HepG2 (cell line): ENCODE measurements around the gene RAPGEF5. TPM values are rescaled to one million over a fixed set of nuclear protein-coding genes. Genes with fewer than 3 reads are reported as not detected.
A peak's percentile ranks its signal among the peaks of the same experiment; 100 is the strongest.

Source experiments
- ATM ChIP-seq: fragments of 450-650 bp; IDR thresholded peaks from 2 replicates; pipeline ENCODE4 v1.7.1; 2017; ENCODE audit warnings: mild to moderate bottlenecking, borderline replicate concordance
- BRCA1 ChIP-seq: sonication (generic); formaldehyde crosslinking; IDR thresholded peaks from 2 replicates; pipeline ENCODE4 v1.4.0; 2020; ENCODE audit warnings: missing genetic modification reagents
- CEBPB ChIP-seq: IDR thresholded peaks from 2 replicates; pipeline ENCODE4 v1.6.1; 2011; ENCODE audit warnings: low read depth, low read length, improper control_type of control experiment, borderline replicate concordance
- E2F2 ChIP-seq: sonication (generic); formaldehyde crosslinking; IDR thresholded peaks from 2 replicates; pipeline ENCODE4 v1.4.0; 2020; ENCODE audit warnings: missing genetic modification reagents, borderline replicate concordance
- GABPB1 ChIP-seq: IDR thresholded peaks from 2 replicates; pipeline ENCODE4 v1.6.1; 2016; ENCODE audit warnings: mild to moderate bottlenecking, missing genetic modification reagents, moderate library complexity, missing compliant biosample characterization
- KDM1A ChIP-seq: IDR thresholded peaks from 2 replicates; pipeline ENCODE4 v1.6.1; 2016; ENCODE audit warnings: missing compliant biosample characterization
- KDM5B ChIP-seq: sonication (generic); formaldehyde crosslinking; IDR thresholded peaks from 2 replicates; pipeline ENCODE4 v1.4.0; 2020; ENCODE audit warnings: missing genetic modification reagents, mild to moderate bottlenecking, borderline replicate concordance
- MAX ChIP-seq: IDR thresholded peaks from 2 replicates; pipeline ENCODE4 v1.6.1; 2012; ENCODE audit warnings: inconsistent platforms
- MBNL3 ChIP-seq: fragments of 250-450 bp; sonication (Bioruptor Pico); conservative IDR thresholded peaks from 2 replicates; pipeline ENCODE4 v1.8.0; 2022; ENCODE audit warnings: mild to moderate bottlenecking, inconsistent platforms
- MED1 ChIP-seq: sonication (generic); formaldehyde crosslinking; IDR thresholded peaks from 2 replicates; pipeline ENCODE4 v1.4.0; 2020; ENCODE audit warnings: missing genetic modification reagents
- SIX4 ChIP-seq: sonication (generic); formaldehyde crosslinking; IDR thresholded peaks from 2 replicates; pipeline ENCODE4 v1.4.0; 2020; ENCODE audit warnings: missing genetic modification reagents
- TSC22D2 ChIP-seq: sonication (generic); formaldehyde crosslinking; IDR thresholded peaks from 2 replicates; pipeline ENCODE4 v1.5.1; 2020; ENCODE audit warnings: missing genetic modification reagents, mild to moderate bottlenecking, borderline replicate concordance
- UBTF ChIP-seq: sonication (generic); formaldehyde crosslinking; IDR thresholded peaks from 2 replicates; pipeline ENCODE4 v1.4.0; 2020; ENCODE audit warnings: mild to moderate bottlenecking, missing genetic modification reagents
- YEATS4 ChIP-seq: sonication (generic); formaldehyde crosslinking; IDR thresholded peaks from 2 replicates; pipeline ENCODE4 v1.4.0; 2020; ENCODE audit warnings: missing genetic modification reagents, borderline replicate concordance
- ZEB1 ChIP-seq: IDR thresholded peaks from 2 replicates; pipeline ENCODE4 v1.6.1; 2012; ENCODE audit warnings: mild to moderate bottlenecking, low read depth, inconsistent platforms; ENCODE audit not compliant: insufficient replicate concordance
- ZNF160 ChIP-seq: sonication (generic); formaldehyde crosslinking; IDR thresholded peaks from 2 replicates; pipeline ENCODE4 v1.8.0; 2022; ENCODE audit warnings: mild to moderate bottlenecking, inconsistent platforms, missing genetic modification reagents
- ZNF446 ChIP-seq: sonication (generic); formaldehyde crosslinking; IDR thresholded peaks from 2 replicates; pipeline ENCODE4 v1.5.0; 2020; ENCODE audit warnings: mild to moderate bottlenecking, missing genetic modification reagents
- ZNF558 ChIP-seq: sonication (generic); formaldehyde crosslinking; IDR thresholded peaks from 2 replicates; pipeline ENCODE4 v1.9.0; 2022; ENCODE audit warnings: mild to moderate bottlenecking, missing genetic modification reagents, borderline replicate concordance
- ZNF598 ChIP-seq: sonication (generic); formaldehyde crosslinking; IDR thresholded peaks from 2 replicates; pipeline ENCODE4 v1.5.1; 2020; ENCODE audit warnings: mild to moderate bottlenecking, missing genetic modification reagents, borderline replicate concordance
- ZNF839 ChIP-seq: sonication (generic); formaldehyde crosslinking; IDR thresholded peaks from 2 replicates; pipeline ENCODE4 v1.4.0; 2020; ENCODE audit warnings: missing genetic modification reagents, mild to moderate bottlenecking, borderline replicate concordance
- polyA plus RNA-seq, 8 experiments: library from polyadenylated mRNA; depleted of rRNA in 3 of 8; stranded (reverse) in 7 of 8; unstranded in 1 of 8; fragments of >200 nt; fragmentation: Illumina TruSeq in 4 of 8; extraction: Trizol in 4 of 8; gene quantifications; 2 replicates each; pipeline versions ENCODE4 v1.2.1 to v1.2.3, GENCODE V29; 2011 to 2016; ENCODE audit warnings: low read depth in 4 of 8, missing spikeins in 1 of 8, mixed read lengths in 1 of 8; ENCODE audit not compliant: insufficient read depth in 1 of 8
- total RNA-seq, 5 experiments: library from RNA; depleted of rRNA; stranded (reverse); fragments of >200 nt; fragmentation: Illumina TruSeq; extraction: Trizol; gene quantifications; 2 replicates each; pipeline ENCODE4 v1.2.3, GENCODE V29; 2016; ENCODE audit warnings: low read depth in 1 of 5
- TF ChIP-seq, protein P1 (sequence below): sonication (generic); formaldehyde crosslinking; IDR thresholded peaks from 2 replicates; pipeline ENCODE4 v1.5.0; 2020; ENCODE audit warnings: missing genetic modification reagents
- TF ChIP-seq, protein P2 (sequence below): sonication (generic); formaldehyde crosslinking; IDR thresholded peaks from 2 replicates; pipeline ENCODE4 v1.5.1; 2020; ENCODE audit warnings: missing genetic modification reagents, mild to moderate bottlenecking, borderline replicate concordance

The RAPGEF5 gene
- total and polyA plus RNA-seq, 2 of the 13 experiments (the other 11 are each of a cell fraction or from before 2014, with no cell fraction given): 17.1 to 23.4 TPM

GRCh38 chr7:22378199-22378980 is 21.4 kb upstream of the RAPGEF5 start (continued):
- TF ChIP-seq GABPB1 (CRISPR knock-in tag) (no peak), ZNF446 (CRISPR knock-in tag) (no peak), MAX (no peak), KDM1A (no peak), ZNF160 (no peak), ATM (no peak), E2F2 (CRISPR knock-in tag) (no peak), KDM5B (no peak), BRCA1 (no peak), SIX4 (CRISPR knock-in tag) (no peak), MBNL3 (no peak), MED1 (CRISPR knock-in tag) (peak; percentile 80), UBTF (CRISPR knock-in tag) (no peak), YEATS4 (CRISPR knock-in tag) (no peak), ZNF598 (CRISPR knock-in tag) (no peak), ZNF839 (CRISPR knock-in tag) (no peak), ZEB1 (no peak), CEBPB (peak; percentile 58; the same call in 1 of the 2 replicates), TSC22D2 (CRISPR knock-in tag) (no peak), ZNF558 (CRISPR knock-in tag) (no peak)
- TF ChIP-seq, protein P1, sequence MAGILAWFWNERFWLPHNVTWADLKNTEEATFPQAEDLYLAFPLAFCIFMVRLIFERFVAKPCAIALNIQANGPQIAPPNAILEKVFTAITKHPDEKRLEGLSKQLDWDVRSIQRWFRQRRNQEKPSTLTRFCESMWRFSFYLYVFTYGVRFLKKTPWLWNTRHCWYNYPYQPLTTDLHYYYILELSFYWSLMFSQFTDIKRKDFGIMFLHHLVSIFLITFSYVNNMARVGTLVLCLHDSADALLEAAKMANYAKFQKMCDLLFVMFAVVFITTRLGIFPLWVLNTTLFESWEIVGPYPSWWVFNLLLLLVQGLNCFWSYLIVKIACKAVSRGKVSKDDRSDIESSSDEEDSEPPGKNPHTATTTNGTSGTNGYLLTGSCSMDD (CRISPR knock-in tag): no peak
- TF ChIP-seq, protein P2, sequence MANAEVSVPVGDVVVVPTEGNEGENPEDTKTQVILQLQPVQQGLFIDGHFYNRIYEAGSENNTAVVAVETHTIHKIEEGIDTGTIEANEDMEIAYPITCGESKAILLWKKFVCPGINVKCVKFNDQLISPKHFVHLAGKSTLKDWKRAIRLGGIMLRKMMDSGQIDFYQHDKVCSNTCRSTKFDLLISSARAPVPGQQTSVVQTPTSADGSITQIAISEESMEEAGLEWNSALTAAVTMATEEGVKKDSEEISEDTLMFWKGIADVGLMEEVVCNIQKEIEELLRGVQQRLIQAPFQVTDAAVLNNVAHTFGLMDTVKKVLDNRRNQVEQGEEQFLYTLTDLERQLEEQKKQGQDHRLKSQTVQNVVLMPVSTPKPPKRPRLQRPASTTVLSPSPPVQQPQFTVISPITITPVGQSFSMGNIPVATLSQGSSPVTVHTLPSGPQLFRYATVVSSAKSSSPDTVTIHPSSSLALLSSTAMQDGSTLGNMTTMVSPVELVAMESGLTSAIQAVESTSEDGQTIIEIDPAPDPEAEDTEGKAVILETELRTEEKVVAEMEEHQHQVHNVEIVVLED (CRISPR knock-in tag): no peak; the same call in 1 of the 2 replicates
